ENCODE data around the gene NCOA3.

Gene NCOA3

GRCh38 chr20:47529840-47530239, 28.2 kb downstream of the NCOA3 start:
- Histone ChIP-seq H3K36me3 (ENCODE audit: control insufficient read depth in 2 of 2, insufficient read depth in 2 of 2, low read length in 2 of 2) (no peaks in the 10 kb centered on the region), H3K9ac (ENCODE audit: low read length in 2 of 2) (no peak overlapping the region), H3K27me3 (ENCODE audit: control insufficient read depth in 1 of 2, insufficient read depth in 2 of 2, low read length in 2 of 2) (no peaks in the 10 kb centered on the region), H3K4me3 (ENCODE audit: low read length in 2 of 2) (no peak overlapping the region), H3K27ac (ENCODE audit: low read length) (no peak overlapping the region), H3K4me1 (ENCODE audit: control insufficient read depth, insufficient read depth, low read length) (no peaks in the 10 kb centered on the region), H3K9me3 (ENCODE audit: control insufficient read depth in 2 of 2, low read length in 2 of 2) (no peaks in the 10 kb centered on the region)

GRCh38 chr20:47531458-47531857, 29.8 kb downstream of the NCOA3 start:
- H3K36me3 ChIP-seq (ENCODE audit: control insufficient read depth in 2 of 2, insufficient read depth in 2 of 2, low read length in 2 of 2), result no peaks in the 10 kb centered on the region
- no peaks in the 10 kb centered on the region for H3K27me3 ChIP-seq (ENCODE audit: control insufficient read depth in 1 of 2, insufficient read depth in 2 of 2, low read length in 2 of 2)
- H3K4me3 ChIP-seq (ENCODE audit: low read length in 2 of 2), result no peak overlapping the region
- H3K9me3 ChIP-seq (ENCODE audit: control insufficient read depth in 2 of 2, low read length in 2 of 2), result no peaks in the 10 kb centered on the region
- H3K9ac ChIP-seq (ENCODE audit: low read length in 2 of 2), result no peak overlapping the region
- no peaks in the 10 kb centered on the region for H3K4me1 ChIP-seq (ENCODE audit: control insufficient read depth, insufficient read depth, low read length)
- no peak overlapping the region for H3K27ac ChIP-seq (ENCODE audit: low read length)

GRCh38 chr20:47532002-47532401, 30.3 kb downstream of the NCOA3 start:
- Histone ChIP-seq H3K9ac (ENCODE audit: low read length in 2 of 2) (no peak overlapping the region), H3K4me1 (ENCODE audit: control insufficient read depth, insufficient read depth, low read length) (no peaks in the 10 kb centered on the region), H3K27ac (ENCODE audit: low read length) (no peak overlapping the region), H3K27me3 (ENCODE audit: control insufficient read depth in 1 of 2, insufficient read depth in 2 of 2, low read length in 2 of 2) (no peaks in the 10 kb centered on the region), H3K36me3 (ENCODE audit: control insufficient read depth in 2 of 2, insufficient read depth in 2 of 2, low read length in 2 of 2) (no peaks in the 10 kb centered on the region), H3K4me3 (ENCODE audit: low read length in 2 of 2) (no peak overlapping the region), H3K9me3 (ENCODE audit: control insufficient read depth in 2 of 2, low read length in 2 of 2) (no peaks in the 10 kb centered on the region)

- Histone ChIP-seq H3K9ac (ENCODE audit: low read length in 2 of 2) (no peak overlapping the region), H3K27me3 (ENCODE audit: control insufficient read depth in 1 of 2, insufficient read depth in 2 of 2, low read length in 2 of 2) (no peaks in the 10 kb centered on the region), H3K4me3 (ENCODE audit: low read length in 2 of 2) (no peak overlapping the region), H3K4me1 (ENCODE audit: control insufficient read depth, insufficient read depth, low read length) (no peaks in the 10 kb centered on the region), H3K36me3 (ENCODE audit: control insufficient read depth in 2 of 2, insufficient read depth in 2 of 2, low read length in 2 of 2) (no peaks in the 10 kb centered on the region), H3K9me3 (ENCODE audit: control insufficient read depth in 2 of 2, low read length in 2 of 2) (no peaks in the 10 kb centered on the region), H3K27ac (ENCODE audit: low read length) (no peak overlapping the region)
Measured at GRCh38 chr20:47533518-47534062, 31.9 kb downstream of the NCOA3 start.

GRCh38 chr20:47534405-47534804, 32.7 kb downstream of the NCOA3 start:
- Histone ChIP-seq H3K4me3 (ENCODE audit: low read length in 2 of 2) (no peak overlapping the region), H3K9me3 (ENCODE audit: control insufficient read depth in 2 of 2, low read length in 2 of 2) (no peaks in the 10 kb centered on the region), H3K27me3 (ENCODE audit: control insufficient read depth in 1 of 2, insufficient read depth in 2 of 2, low read length in 2 of 2) (no peaks in the 10 kb centered on the region), H3K27ac (ENCODE audit: low read length) (no peak overlapping the region), H3K9ac (ENCODE audit: low read length in 2 of 2) (no peak overlapping the region), H3K4me1 (ENCODE audit: control insufficient read depth, insufficient read depth, low read length) (no peaks in the 10 kb centered on the region), H3K36me3 (ENCODE audit: control insufficient read depth in 2 of 2, insufficient read depth in 2 of 2, low read length in 2 of 2) (no peaks in the 10 kb centered on the region)

GRCh38 chr20:47535088-47535487, 33.4 kb downstream of the NCOA3 start:
- no peaks in the 10 kb centered on the region for H3K9me3 ChIP-seq (ENCODE audit: control insufficient read depth in 2 of 2, low read length in 2 of 2)
- no peaks in the 10 kb centered on the region for H3K36me3 ChIP-seq (ENCODE audit: control insufficient read depth in 2 of 2, insufficient read depth in 2 of 2, low read length in 2 of 2)
- H3K4me3 ChIP-seq (ENCODE audit: low read length in 2 of 2), result no peak overlapping the region
- H3K27ac ChIP-seq (ENCODE audit: low read length), result no peak overlapping the region
- no peaks in the 10 kb centered on the region for H3K27me3 ChIP-seq (ENCODE audit: control insufficient read depth in 1 of 2, insufficient read depth in 2 of 2, low read length in 2 of 2)
- no peak overlapping the region for H3K9ac ChIP-seq (ENCODE audit: low read length in 2 of 2)
- H3K4me1 ChIP-seq (ENCODE audit: control insufficient read depth, insufficient read depth, low read length), result no peaks in the 10 kb centered on the region

- Histone ChIP-seq H3K27me3 (ENCODE audit: control insufficient read depth in 1 of 2, insufficient read depth in 2 of 2, low read length in 2 of 2) (no peaks in the 10 kb centered on the region), H3K4me1 (ENCODE audit: control insufficient read depth, insufficient read depth, low read length) (peaks cover 8% of the 10 kb centered on the region), H3K36me3 (ENCODE audit: control insufficient read depth in 2 of 2, insufficient read depth in 2 of 2, low read length in 2 of 2) (no peaks in the 10 kb centered on the region)
Measured at GRCh38 chr20:47535994-47536393, 34.3 kb downstream of the NCOA3 start.

GRCh38 chr20:47540443-47541354, 39.0 kb downstream of the NCOA3 start:
- peaks cover 9% of the 10 kb centered on the region for H3K4me1 ChIP-seq (ENCODE audit: control insufficient read depth, insufficient read depth, low read length)
- H3K27ac ChIP-seq (ENCODE audit: low read length), result no peak overlapping the region
- H3K9ac ChIP-seq (ENCODE audit: low read length in 2 of 2), result no peak overlapping the region
- H3K36me3 ChIP-seq (ENCODE audit: control insufficient read depth in 2 of 2, insufficient read depth in 2 of 2, low read length in 2 of 2), result no peaks in the 10 kb centered on the region
- H3K4me3 ChIP-seq (ENCODE audit: low read length in 2 of 2), result no peak overlapping the region
- H3K9me3 ChIP-seq (ENCODE audit: control insufficient read depth in 2 of 2, low read length in 2 of 2), result no peaks in the 10 kb centered on the region
- no peaks in the 10 kb centered on the region for H3K27me3 ChIP-seq (ENCODE audit: control insufficient read depth in 1 of 2, insufficient read depth in 2 of 2, low read length in 2 of 2)

More at GRCh38 chr20:47535994-47536393, 34.3 kb downstream of the NCOA3 start:
- Histone ChIP-seq H3K4me3 (ENCODE audit: low read length in 2 of 2) (no peak overlapping the region), H3K9me3 (ENCODE audit: control insufficient read depth in 2 of 2, low read length in 2 of 2) (no peaks in the 10 kb centered on the region), H3K27ac (ENCODE audit: low read length) (no peak overlapping the region), H3K9ac (ENCODE audit: low read length in 2 of 2) (no peak overlapping the region)

- Histone ChIP-seq H3K27me3 (ENCODE audit: control insufficient read depth in 1 of 2, insufficient read depth in 2 of 2, low read length in 2 of 2) (no peaks in the 10 kb centered on the region), H3K27ac (ENCODE audit: low read length) (no peak overlapping the region), H3K4me1 (ENCODE audit: control insufficient read depth, insufficient read depth, low read length) (peaks cover 9% of the 10 kb centered on the region), H3K36me3 (ENCODE audit: control insufficient read depth in 2 of 2, insufficient read depth in 2 of 2, low read length in 2 of 2) (no peaks in the 10 kb centered on the region), H3K9me3 (ENCODE audit: control insufficient read depth in 2 of 2, low read length in 2 of 2) (no peaks in the 10 kb centered on the region), H3K9ac (ENCODE audit: low read length in 2 of 2) (no peak overlapping the region), H3K4me3 (ENCODE audit: low read length in 2 of 2) (no peak overlapping the region)
Measured at GRCh38 chr20:47541355-47541922, 39.8 kb downstream of the NCOA3 start.

- peaks cover 9% of the 10 kb centered on the region for H3K4me1 ChIP-seq (ENCODE audit: control insufficient read depth, insufficient read depth, low read length)
Measured at GRCh38 chr20:47543006-47543431, 41.3 kb downstream of the NCOA3 start.

GRCh38 chr20:47544240-47544639, 42.6 kb downstream of the NCOA3 start:
- H3K27ac ChIP-seq (ENCODE audit: low read length), result no peak overlapping the region
- H3K4me1 ChIP-seq (ENCODE audit: control insufficient read depth, insufficient read depth, low read length), result peaks cover 9% of the 10 kb centered on the region
- no peaks in the 10 kb centered on the region for H3K36me3 ChIP-seq (ENCODE audit: control insufficient read depth in 2 of 2, insufficient read depth in 2 of 2, low read length in 2 of 2)
- H3K4me3 ChIP-seq (ENCODE audit: low read length in 2 of 2), result no peak overlapping the region
- H3K27me3 ChIP-seq (ENCODE audit: control insufficient read depth in 1 of 2, insufficient read depth in 2 of 2, low read length in 2 of 2), result no peaks in the 10 kb centered on the region
- no peaks in the 10 kb centered on the region for H3K9me3 ChIP-seq (ENCODE audit: control insufficient read depth in 2 of 2, low read length in 2 of 2)
- no peak overlapping the region for H3K9ac ChIP-seq (ENCODE audit: low read length in 2 of 2)

More at GRCh38 chr20:47543006-47543431, 41.3 kb downstream of the NCOA3 start:
- no peaks in the 10 kb centered on the region for H3K27me3 ChIP-seq (ENCODE audit: control insufficient read depth in 1 of 2, insufficient read depth in 2 of 2, low read length in 2 of 2)
- no peak overlapping the region for H3K4me3 ChIP-seq (ENCODE audit: low read length in 2 of 2)
- H3K9me3 ChIP-seq (ENCODE audit: control insufficient read depth in 2 of 2, low read length in 2 of 2), result no peaks in the 10 kb centered on the region
- no peak overlapping the region for H3K27ac ChIP-seq (ENCODE audit: low read length)
- no peak overlapping the region for H3K9ac ChIP-seq (ENCODE audit: low read length in 2 of 2)
- H3K36me3 ChIP-seq (ENCODE audit: control insufficient read depth in 2 of 2, insufficient read depth in 2 of 2, low read length in 2 of 2), result no peaks in the 10 kb centered on the region
